ENCODE measurements around the gene FBXW10. TPM values are rescaled to one million over a fixed set of nuclear protein-coding genes. Genes with fewer than 3 reads are reported as not detected.
"Not testable (repeated sequence)": the region's sequence is repeated elsewhere in the genome, so short reads cannot be mapped to it uniquely, and the experiment has no call there.

FBXW10 gene
- total and polyA plus RNA-seq, 2 of the 8 experiments (the other 6 are each of a cell fraction or from before 2014, with no cell fraction given) = not detected

DNA sequence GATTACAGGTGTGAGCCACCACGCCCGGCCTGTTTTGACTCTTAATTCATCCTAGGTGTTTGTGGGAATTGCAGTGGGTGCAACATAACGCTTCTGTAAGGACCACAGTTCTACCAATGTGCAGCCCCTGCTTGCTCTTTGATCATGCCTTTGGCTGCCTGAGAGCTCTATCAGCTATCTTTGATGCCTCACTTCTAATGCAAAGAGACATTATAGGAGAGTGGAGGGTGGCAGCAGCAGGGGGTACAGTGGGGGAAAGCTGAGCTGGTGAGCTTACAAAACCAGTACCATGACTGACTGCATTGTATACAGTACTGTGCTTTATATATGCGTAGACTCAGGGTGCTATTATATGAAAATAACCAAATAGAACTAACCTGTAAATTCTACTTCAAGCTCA is 26.7 kb downstream of the FBXW10 start:
- H3K9me3 ChIP-seq (ENCODE audit: insufficient read depth in 2 of 2, low read depth in 1 of 2, low read length in 1 of 2); H3K23me2 ChIP-seq (ENCODE audit: low read depth, low read length); H4K5ac ChIP-seq (ENCODE audit: insufficient read length, low read depth, low read length); H3K79me1 ChIP-seq (ENCODE audit: low read depth, low read length); H3K9ac ChIP-seq (replicated peaks in 1 of 4; ENCODE audit: extremely low read depth in 1 of 4, low read depth in 3 of 4, low read length in 3 of 4); H2BK12ac ChIP-seq (ENCODE audit: low read depth, low read length); H3K4me1 ChIP-seq (replicated peaks in 1 of 4; ENCODE audit: control insufficient read depth in 3 of 4, insufficient read depth in 4 of 4, low read length in 3 of 4); H3K14ac ChIP-seq (ENCODE audit: insufficient read length); H2AFZ ChIP-seq (ENCODE audit: low read length); H4K20me1 ChIP-seq (replicated peaks in 1 of 2; ENCODE audit: control insufficient read depth in 1 of 2, insufficient read depth in 2 of 2, low read length in 2 of 2); H3K36me3 ChIP-seq (ENCODE audit: control insufficient read depth in 2 of 4, insufficient read depth in 4 of 4, low read length in 3 of 4); CTCF ChIA-PET (ENCODE audit: partially characterized antibody); H3K4ac ChIP-seq (replicated peaks; ENCODE audit: insufficient read length, low read depth, low read length); H4K91ac ChIP-seq (replicated peaks; ENCODE audit: insufficient read length, low read length); H2BK20ac ChIP-seq (ENCODE audit: low read length); H3K4me2 ChIP-seq (ENCODE audit: insufficient read depth in 1 of 2, low read depth in 2 of 2, low read length in 2 of 2); H2BK5ac ChIP-seq (ENCODE audit: low read depth, low read length); H2BK120ac ChIP-seq (replicated peaks; ENCODE audit: low read depth, low read length); H3K27ac ChIP-seq (ENCODE audit: low read depth, low read length); H3K23ac ChIP-seq (ENCODE audit: insufficient read length); H3K18ac ChIP-seq (ENCODE audit: extremely low read depth, low read length); H4K8ac ChIP-seq (ENCODE audit: extremely low read depth, insufficient read depth, low read length); H3K79me2 ChIP-seq (ENCODE audit: control insufficient read depth in 1 of 2, insufficient read depth in 2 of 2, low read length in 2 of 2); H3K4me3 ChIP-seq (ENCODE audit: extremely low read depth in 1 of 4, insufficient read depth in 2 of 4, low read depth in 3 of 4, low read length in 4 of 4); DNase-seq (ENCODE audit: low read depth in 1 of 2, low spot score in 2 of 2); H2BK15ac ChIP-seq (ENCODE audit: low read length); H3K27me3 ChIP-seq (replicated peaks in 1 of 4; ENCODE audit: control insufficient read depth in 3 of 4, extremely low read depth in 1 of 4, insufficient read depth in 3 of 4, low read length in 3 of 4); H3K56ac ChIP-seq (replicated peaks; ENCODE audit: insufficient read length, low read depth, low read length); H2AK5ac ChIP-seq (ENCODE audit: low read depth, low read length); POLR2A ChIA-PET (ENCODE audit: partially characterized antibody): not testable (repeated sequence)
- WGBS, 2 experiments (ENCODE audit: extremely low coverage in 1 of 2, insufficient coverage in 1 of 2, insufficient read length in 1 of 2, insufficient replicate concordance in 2 of 2, low coverage in 1 of 2, low lambda C conversion rate in 2 of 2, missing lambda C conversion rate in 1 of 2) = 92% methylated on average over 3 of the region's 4 CpGs; no CpG with 5 or more reads in 1 of the 2 experiments
- peak; percentile 87 for FAIRE-seq

DNA sequence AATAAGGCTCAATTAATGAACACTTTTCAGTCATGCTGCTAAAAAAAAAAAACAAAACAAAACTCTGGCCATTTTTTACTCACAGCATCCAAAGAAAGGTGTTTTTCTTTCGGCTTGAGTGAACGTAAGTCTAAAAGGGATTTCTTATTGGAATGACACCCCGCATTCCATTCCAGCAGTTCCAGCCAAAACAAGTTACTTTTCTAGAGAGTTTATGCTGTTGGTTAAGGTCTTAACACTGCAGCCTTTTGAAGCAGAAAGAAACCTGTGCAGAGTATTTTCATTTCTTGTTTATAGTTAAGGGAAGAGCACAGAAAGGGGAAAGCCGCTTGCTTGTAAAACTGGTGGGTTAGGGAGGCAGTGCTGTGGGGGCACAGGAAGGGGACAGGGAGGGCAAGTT is 27.2 kb downstream of the FBXW10 start:
- H2BK5ac ChIP-seq (ENCODE audit: low read depth, low read length); H3K9me3 ChIP-seq (ENCODE audit: insufficient read depth in 2 of 2, low read depth in 1 of 2, low read length in 1 of 2); H3K23ac ChIP-seq (ENCODE audit: insufficient read length); H2BK20ac ChIP-seq (ENCODE audit: low read length); H3K4me3 ChIP-seq (ENCODE audit: extremely low read depth in 1 of 4, insufficient read depth in 2 of 4, low read depth in 3 of 4, low read length in 4 of 4); H4K91ac ChIP-seq (replicated peaks; ENCODE audit: insufficient read length, low read length); H3K4me1 ChIP-seq (replicated peaks in 1 of 4; ENCODE audit: control insufficient read depth in 3 of 4, insufficient read depth in 4 of 4, low read length in 3 of 4); H2AFZ ChIP-seq (ENCODE audit: low read length); H2BK120ac ChIP-seq (replicated peaks; ENCODE audit: low read depth, low read length); H4K8ac ChIP-seq (ENCODE audit: extremely low read depth, insufficient read depth, low read length); H4K5ac ChIP-seq (ENCODE audit: insufficient read length, low read depth, low read length); H3K36me3 ChIP-seq (ENCODE audit: control insufficient read depth in 2 of 4, insufficient read depth in 4 of 4, low read length in 3 of 4); H4K20me1 ChIP-seq (replicated peaks in 1 of 2; ENCODE audit: control insufficient read depth in 1 of 2, insufficient read depth in 2 of 2, low read length in 2 of 2); H2AK5ac ChIP-seq (ENCODE audit: low read depth, low read length); H3K9ac ChIP-seq (replicated peaks in 1 of 4; ENCODE audit: extremely low read depth in 1 of 4, low read depth in 3 of 4, low read length in 3 of 4); H3K27me3 ChIP-seq (replicated peaks in 1 of 4; ENCODE audit: control insufficient read depth in 3 of 4, extremely low read depth in 1 of 4, insufficient read depth in 3 of 4, low read length in 3 of 4); POLR2A ChIA-PET (ENCODE audit: partially characterized antibody); DNase-seq (ENCODE audit: low read depth in 1 of 2, low spot score in 2 of 2); H3K4ac ChIP-seq (replicated peaks; ENCODE audit: insufficient read length, low read depth, low read length); H3K23me2 ChIP-seq (ENCODE audit: low read depth, low read length); H3K18ac ChIP-seq (ENCODE audit: extremely low read depth, low read length); H2BK15ac ChIP-seq (ENCODE audit: low read length); H3K79me1 ChIP-seq (ENCODE audit: low read depth, low read length); H3K27ac ChIP-seq (ENCODE audit: low read depth, low read length); H3K14ac ChIP-seq (ENCODE audit: insufficient read length); H3K79me2 ChIP-seq (ENCODE audit: control insufficient read depth in 1 of 2, insufficient read depth in 2 of 2, low read length in 2 of 2); H3K4me2 ChIP-seq (ENCODE audit: insufficient read depth in 1 of 2, low read depth in 2 of 2, low read length in 2 of 2); CTCF ChIA-PET (ENCODE audit: partially characterized antibody); H3K56ac ChIP-seq (replicated peaks; ENCODE audit: insufficient read length, low read depth, low read length); H2BK12ac ChIP-seq (ENCODE audit: low read depth, low read length): not testable (repeated sequence)
- 92% methylated on average over 4 of the region's 4 CpGs; no CpG with 5 or more reads in 1 of the 2 experiments for WGBS, 2 experiments (ENCODE audit: extremely low coverage in 1 of 2, insufficient coverage in 1 of 2, insufficient read length in 1 of 2, insufficient replicate concordance in 2 of 2, low coverage in 1 of 2, low lambda C conversion rate in 2 of 2, missing lambda C conversion rate in 1 of 2)
- peak; percentile 62 for FAIRE-seq
